SIG-M5 treated with dmso at 0.1 percent for 504 hours (cell line): ENCODE measurements around the gene RGS7.
"Not testable (repeated sequence)": the region's sequence is repeated elsewhere in the genome, so short reads cannot be mapped to it uniquely, and the experiment has no call there.

Experiments used
- DNase-seq: peaks from one replicate; lab custom pipeline; 2025; ENCODE audit not compliant: unreplicated experiment; lab: John Stamatoyannopoulos, UW

Gene RGS7

DNA sequence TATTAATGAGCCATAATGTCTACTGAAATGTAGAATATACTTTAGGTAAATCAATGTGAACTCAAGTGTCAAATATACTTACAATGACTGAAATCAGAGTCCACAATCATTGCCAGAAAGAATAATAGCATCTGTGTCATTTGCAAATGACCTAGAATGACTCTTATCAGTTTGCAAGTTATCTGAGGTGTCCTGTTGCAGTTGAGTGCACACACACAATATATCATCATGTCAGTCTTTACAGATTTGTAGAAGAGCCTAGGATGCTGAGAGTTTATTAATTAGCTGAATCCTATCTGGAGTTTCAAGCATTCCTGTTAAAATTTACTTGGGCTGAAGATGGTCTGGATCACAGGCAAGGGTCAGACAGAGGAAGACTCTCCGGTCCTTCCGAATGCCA lies 421.1 kb downstream of the RGS7 start:
- no peak for DNase-seq

DNA sequence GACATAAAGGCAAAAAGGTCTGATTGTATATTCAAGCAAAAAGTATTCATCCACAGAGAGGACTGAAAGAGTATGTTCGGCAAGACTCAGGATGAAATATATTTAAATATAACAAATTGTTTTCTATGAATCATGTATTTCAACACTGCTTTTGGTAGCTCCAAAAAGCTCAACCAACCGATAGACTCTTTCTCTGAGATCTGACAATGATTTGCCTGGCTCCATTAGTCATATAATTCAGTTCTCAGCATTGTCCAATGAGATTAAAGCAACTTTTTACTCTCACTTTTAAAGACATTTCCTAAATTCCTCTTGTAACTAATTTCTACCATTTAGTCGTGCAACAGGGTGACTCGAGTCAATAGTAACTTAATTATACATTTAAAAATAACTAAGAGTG lies 426.0 kb downstream of the RGS7 start:
- DNase-seq = no peak

- no peak for DNase-seq
Observed at GRCh38 chr1:240928265-240928664, 428.7 kb downstream of the RGS7 start.

DNA sequence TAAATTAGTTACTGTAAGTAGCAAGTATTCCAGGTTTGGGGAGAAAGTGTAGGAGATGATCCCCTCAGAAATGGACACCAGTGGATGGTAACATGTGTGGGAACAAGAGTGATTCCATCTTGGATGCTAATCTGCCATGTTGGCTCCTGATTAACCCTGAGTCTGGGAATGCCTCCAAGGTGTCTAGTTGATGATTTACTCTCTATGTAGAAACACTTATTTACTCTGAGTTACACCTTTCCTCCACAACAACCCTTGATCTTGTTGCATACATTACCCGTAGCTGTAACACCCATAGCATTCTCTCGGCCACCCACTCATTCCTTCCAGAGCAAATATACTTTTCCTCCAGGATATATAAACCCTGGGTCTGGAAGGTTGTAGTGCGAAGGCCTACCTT lies 429.2 kb downstream of the RGS7 start:
- DNase-seq = no peak

DNA sequence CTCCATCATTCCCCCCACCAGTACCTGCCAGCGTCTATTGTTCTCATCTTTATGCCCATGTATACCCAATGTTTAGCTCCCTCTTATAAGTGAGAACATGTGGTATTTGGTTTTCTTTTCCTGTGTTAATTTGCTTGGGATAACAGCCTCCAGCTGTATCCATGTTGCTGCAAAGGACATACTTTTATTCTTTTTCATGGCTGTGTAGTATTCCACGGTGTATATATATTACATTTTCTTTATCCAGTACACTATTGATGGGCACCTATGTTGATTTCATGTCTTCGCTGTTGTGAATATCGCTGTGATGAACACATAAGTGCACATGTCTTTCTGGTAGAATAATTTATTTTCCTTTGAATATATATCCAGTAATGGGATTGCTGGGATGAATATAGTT lies 431.7 kb downstream of the RGS7 start:
- no peak for DNase-seq

DNA sequence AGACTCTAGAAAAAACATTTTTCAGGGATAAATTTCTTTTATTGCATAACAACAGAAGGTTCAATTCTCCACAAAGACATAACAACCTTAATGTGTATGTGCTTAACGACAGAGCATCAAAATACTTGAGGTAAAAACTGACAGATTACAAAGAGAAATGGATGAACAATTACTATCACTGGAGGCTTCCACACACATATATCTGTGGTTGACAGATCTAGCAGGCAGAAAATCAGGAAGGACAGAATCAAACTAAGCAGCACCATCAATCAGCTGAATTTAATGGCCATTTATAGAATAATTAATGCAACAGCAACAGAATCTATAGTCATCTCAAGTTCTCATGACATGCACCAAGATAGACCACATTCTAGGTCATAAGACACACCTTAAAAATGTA lies 439.0 kb downstream of the RGS7 start:
- DNase-seq = no peak

GRCh38 chr1:240914506-240914905 lies 442.5 kb downstream of the RGS7 start:
- DNase-seq = no peak

DNA sequence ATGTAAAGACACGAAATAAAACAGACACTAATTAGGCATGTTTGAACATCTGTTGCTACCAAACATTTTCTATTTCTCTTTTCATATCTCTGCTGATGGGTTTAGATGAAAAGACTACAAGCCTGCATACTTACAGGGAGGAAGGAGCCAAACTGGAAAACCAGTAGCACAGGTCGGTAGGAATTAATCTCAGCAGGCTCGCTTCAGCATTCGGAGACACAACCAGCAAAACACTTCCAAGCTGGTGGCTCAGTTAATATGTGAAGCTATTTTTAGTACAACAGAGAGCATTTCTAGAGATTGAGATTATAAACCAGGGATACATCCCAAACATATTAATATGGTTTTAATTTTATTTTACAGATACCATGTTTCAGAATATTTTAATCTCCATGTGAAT lies 444.2 kb downstream of the RGS7 start:
- no peak for DNase-seq

GRCh38 chr1:240909701-240910457 lies 447.1 kb downstream of the RGS7 start:
- DNase-seq = no peak

DNA sequence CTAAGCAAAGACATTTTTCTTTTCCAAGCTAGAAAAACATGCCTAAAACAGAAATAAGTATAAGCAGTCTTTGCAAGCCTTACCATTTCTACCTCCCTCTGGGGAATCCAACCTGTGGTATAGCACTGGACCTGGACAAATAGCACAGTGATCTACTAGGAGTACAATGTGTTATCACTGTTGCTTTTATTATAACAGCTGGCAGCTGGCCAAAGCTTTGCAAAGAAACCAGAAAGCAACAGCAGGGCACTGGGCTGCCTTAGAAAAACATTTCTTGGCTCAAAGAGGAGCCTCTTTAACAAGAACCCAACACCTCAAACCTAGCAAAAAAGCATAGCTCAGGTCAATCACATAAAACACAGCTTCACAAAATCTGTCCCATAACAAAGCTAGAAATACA lies 450.5 kb downstream of the RGS7 start:
- DNase-seq = no peak

DNA sequence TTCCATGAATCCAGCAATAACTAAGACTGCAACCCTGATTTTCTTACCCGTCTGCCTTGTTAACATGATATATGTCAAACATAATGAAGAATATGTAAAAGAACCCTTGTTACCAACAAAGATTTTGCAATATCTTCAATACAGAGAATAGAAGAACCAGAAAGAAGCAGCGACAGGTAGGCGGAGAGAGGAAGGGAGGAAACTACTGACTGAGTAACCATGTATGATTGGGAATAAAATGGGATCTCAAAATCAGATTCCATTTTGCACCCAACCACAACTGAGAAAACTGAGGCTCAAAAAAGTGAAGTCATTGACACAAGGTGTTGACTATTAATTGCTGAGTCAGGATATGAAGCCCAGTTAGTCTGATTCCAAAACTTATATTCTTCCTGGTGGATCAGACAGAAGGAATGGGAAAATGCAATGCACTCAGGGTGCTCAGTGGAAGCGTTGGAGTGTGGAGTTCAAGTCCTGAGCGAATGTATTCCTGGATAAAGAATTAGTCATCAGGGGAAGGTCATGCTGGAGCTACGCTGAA lies 451.7 kb downstream of the RGS7 start:
- DNase-seq = no peak

DNA sequence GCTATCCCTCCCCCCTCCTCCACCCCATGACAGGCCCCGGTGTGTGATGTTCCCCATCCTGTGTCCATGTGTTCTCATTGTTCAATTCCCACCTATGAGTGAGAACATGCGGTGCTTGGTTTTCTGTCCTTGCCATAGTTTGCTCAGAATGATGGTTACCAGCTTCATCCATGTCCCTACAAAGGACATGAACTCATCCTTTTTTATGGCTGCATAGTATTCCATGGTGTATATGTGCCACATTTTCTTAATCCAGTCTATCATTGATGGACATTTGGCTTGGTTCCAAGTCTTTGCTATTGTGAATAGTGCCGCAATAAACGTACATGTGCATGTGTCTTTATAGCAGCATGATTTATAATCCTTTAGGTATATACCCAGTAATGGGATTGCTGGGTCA lies 461.6 kb downstream of the RGS7 start:
- not testable (repeated sequence) for DNase-seq

DNA sequence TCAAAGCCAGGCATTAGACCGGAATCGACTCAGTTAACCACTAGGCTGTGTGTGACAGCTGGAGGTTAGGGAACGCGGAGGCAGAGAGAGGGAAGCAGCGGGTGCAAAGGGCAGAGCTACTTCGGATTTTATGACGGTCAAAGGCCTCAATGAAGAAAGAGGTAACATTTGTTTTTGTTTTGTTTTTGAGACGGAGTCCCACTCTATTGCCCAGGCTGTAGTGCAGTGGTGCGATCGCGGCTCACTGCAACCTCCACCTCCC lies 468.3 kb downstream of the RGS7 start:
- DNase-seq = no peak

DNA sequence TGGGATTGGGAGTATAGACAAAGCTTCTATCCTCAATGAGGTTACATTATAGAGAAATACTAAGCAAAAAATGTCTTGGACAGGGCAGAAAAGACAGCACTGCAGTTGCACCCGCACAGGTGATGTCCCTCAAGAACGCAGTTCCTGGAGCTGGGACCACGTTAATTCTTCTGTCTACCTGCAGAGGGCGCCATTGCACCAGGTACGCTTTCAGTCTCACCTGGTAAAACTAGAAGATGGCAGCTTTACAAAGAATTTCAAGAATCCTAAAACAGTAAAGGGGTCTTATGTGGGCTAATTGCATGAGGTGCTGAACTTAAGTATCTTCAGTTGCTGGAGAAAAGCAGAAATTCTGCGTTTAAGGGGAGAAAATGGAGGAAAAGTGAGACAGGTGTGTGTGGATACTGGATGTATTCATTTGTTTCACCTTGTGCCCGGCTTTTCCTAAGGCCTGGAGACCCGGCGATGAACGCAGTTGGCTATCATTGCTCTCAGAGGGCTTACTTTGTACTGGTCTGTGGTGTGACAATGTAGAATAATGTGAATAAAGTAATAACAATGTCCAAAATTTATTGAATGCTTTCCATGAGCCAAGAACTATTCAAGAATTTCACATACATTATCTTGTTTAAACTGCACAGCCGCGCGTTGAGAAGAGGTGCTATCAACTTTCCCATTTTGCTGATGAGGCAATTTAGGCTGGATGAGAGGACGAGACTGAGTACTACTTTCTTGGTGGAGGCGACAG lies 468.8 kb downstream of the RGS7 start:
- DNase-seq = no peak

- DNase-seq = no peak
Observed at GRCh38 chr1:240883490-240883889, 473.5 kb downstream of the RGS7 start.

GRCh38 chr1:240882656-240883308 lies 474.2 kb downstream of the RGS7 start:
- DNase-seq = not testable (repeated sequence)

- no peak for DNase-seq
Observed at GRCh38 chr1:240878631-240879030, 478.4 kb downstream of the RGS7 start.

DNA sequence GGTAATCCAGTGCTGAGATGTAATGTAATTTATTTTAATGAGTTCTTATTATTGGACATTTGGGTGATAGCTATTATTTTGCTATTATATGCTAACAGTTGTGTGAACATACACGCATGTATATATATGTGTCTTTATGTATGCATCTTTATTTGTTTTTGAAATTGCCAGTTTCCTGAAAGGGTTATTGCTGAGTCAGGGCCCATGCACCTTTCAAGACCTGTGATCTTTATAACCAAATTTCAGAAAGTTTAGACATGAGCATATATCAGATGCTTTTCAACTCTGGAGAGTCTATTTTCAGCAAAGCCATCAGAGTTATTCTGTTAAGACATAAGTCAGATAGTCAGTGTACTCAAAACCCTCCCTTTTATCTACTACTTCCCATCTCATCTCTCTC lies 479.4 kb downstream of the RGS7 start:
- no peak for DNase-seq

DNA sequence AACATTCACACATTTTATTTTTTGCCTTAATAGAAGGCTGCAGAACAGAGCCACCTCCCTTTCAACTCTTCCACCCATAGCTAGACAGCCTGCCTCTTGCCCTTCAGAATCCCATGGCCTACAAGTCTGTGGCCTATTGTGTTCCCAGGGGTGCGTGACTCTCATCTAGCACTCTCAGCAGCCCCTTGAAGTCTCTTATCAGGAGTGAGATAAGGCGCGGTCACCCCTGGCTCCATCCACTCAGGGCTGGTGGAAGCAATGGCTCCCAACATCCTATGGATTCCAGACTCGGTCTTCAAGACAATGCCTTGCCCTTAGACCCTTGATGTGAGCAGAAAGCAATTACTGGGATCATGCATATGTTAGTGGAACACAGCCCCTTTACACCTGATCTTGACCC lies 480.9 kb downstream of the RGS7 start:
- DNase-seq = no peak

- no peak for DNase-seq
Observed at GRCh38 chr1:240869071-240869470, 487.9 kb downstream of the RGS7 start.

DNA sequence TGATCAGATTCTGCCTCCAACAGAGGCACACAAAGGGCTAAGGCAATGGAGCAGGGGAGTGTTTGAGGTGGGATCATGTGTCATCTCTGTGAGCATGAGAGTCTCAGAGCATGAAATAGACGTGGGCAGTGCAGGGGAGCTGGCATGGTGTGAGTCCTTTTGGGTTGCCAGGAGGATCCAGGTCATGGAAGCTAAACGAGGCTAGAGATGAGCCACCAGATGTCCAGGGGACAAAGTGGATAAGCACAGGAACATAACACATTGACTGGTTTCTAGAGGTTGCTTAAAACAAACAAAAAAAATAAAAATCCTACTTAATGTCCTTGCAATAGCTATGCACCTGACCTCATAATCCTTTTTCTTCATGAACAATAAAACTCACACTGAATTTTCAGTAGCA lies 490.3 kb downstream of the RGS7 start:
- DNase-seq = no peak

- no peak for DNase-seq
Observed at GRCh38 chr1:240860023-240860422, 497.0 kb downstream of the RGS7 start.
